SK-N-DZ (cell line): Measurements from ENCODE around the gene RGS19. TPM values are rescaled to one million over a fixed set of nuclear protein-coding genes. Genes with fewer than 3 reads are reported as not detected.
"Not testable (repeated sequence)": the region's sequence is repeated elsewhere in the genome, so short reads cannot be mapped to it uniquely, and the experiment has no call there.

ENCODE experiments used
- DNase-seq: peaks from one replicate; pipeline ENCODE4 v3.0.0-alpha.2; 2015; ENCODE audit warnings: low spot score
- polyA plus RNA-seq, 2 experiments: library from polyadenylated mRNA; depleted of rRNA; stranded (reverse); fragments of >200 nt; gene quantifications; 2 replicates each; pipeline ENCODE4 v1.2.3, GENCODE V29; 2014

The RGS19 gene, protein sequence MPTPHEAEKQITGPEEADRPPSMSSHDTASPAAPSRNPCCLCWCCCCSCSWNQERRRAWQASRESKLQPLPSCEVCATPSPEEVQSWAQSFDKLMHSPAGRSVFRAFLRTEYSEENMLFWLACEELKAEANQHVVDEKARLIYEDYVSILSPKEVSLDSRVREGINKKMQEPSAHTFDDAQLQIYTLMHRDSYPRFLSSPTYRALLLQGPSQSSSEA
- 30.3 and 30.4 TPM in 2 replicates for polyA plus RNA-seq (2014; cell fraction: cytosol; rRNA removed)
- polyA plus RNA-seq (2014; cell fraction: nucleus; rRNA removed): 28.4 and 31.8 TPM in 2 replicates

- DNase-seq: peak; percentile 73
These were observed at the start of gene RGS19 for GRCh38 chr20:64079273-64080012. TSS of gene RGS19 (minus strand) at chr20:64079518. CDS start at chr20:64076886, 2,632 bp downstream.

DNA sequence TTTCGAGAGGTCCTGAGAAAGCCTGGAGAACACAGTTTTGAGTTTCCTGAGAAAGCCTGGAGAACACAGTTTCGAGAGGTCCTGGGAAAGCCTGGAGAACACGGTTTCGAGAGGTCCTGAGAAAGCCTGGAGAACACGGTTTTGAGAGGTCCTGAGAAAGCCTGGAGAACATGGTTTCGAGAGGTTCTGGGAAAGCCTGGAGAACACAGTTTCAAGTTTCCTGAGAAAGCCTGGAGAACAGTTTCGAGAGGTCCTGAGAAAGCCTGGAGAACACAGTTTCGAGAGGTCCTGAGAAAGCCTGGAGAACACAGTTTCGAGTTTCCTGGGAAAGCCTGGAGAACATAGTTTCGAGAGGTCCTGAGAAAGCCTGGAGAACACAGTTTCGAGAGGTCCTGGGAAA lies 44.2 kb upstream of the RGS19 start:
- DNase-seq: not testable (repeated sequence)

- not testable (repeated sequence) for DNase-seq
These were observed 43.6 kb upstream of the RGS19 start for GRCh38 chr20:64122927-64123326.

- DNase-seq: no peak
These were observed 42.3 kb upstream of the RGS19 start for GRCh38 chr20:64121586-64121985.

DNA sequence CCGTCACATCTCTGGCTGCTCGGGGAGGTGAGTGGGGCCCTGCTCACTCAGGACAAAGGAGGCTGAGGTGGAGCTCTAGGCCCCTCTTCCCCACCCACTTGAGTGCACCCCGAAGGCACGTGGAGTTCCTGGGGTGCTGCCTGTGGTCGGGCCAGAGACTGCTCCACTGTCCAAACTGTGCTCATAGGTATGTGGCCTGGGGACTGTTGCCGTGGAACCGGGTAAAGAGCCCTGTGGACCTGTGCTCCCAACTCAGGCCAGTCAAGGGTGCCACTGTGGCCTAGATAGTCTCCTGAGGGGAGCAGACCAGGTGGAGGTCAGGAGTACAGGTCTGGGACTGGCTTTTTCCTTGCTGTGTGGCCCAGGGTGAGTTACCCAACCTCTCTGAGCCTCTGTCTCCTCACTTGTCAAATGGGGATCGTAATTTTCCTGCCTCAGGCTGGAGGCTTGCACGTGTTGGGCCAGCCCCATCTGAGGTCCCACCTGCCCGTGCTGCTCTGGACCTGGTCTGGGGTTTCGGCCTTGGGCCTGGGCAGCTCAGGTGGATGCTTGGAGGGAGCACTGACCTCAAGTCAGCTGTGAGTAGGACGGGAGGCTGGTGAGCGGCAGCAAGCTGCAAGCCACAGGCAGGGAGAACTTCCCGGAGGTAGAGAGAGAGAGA lies 40.5 kb upstream of the RGS19 start:
- DNase-seq: no peak

GRCh38 chr20:64119301-64119680 lies 40.0 kb upstream of the RGS19 start:
- DNase-seq: no peak

DNA sequence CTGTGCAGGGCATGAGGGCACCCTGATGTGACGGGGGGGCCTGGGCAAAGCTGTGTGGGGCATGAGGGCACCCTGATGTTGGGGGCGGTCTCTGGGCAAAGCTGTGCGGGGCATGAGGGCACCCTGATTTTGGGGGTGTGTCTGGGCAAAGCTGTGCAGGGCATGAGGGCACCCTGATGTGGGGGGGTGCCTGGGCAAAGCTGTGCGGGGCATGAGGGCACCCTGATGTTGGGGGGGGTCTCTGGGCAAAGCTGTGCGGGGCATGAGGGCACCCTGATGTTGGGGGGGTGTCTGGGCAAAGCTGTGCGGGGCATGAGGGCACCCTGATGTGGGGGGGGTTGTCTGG lies 38.1 kb upstream of the RGS19 start:
- DNase-seq: not testable (repeated sequence)

DNA sequence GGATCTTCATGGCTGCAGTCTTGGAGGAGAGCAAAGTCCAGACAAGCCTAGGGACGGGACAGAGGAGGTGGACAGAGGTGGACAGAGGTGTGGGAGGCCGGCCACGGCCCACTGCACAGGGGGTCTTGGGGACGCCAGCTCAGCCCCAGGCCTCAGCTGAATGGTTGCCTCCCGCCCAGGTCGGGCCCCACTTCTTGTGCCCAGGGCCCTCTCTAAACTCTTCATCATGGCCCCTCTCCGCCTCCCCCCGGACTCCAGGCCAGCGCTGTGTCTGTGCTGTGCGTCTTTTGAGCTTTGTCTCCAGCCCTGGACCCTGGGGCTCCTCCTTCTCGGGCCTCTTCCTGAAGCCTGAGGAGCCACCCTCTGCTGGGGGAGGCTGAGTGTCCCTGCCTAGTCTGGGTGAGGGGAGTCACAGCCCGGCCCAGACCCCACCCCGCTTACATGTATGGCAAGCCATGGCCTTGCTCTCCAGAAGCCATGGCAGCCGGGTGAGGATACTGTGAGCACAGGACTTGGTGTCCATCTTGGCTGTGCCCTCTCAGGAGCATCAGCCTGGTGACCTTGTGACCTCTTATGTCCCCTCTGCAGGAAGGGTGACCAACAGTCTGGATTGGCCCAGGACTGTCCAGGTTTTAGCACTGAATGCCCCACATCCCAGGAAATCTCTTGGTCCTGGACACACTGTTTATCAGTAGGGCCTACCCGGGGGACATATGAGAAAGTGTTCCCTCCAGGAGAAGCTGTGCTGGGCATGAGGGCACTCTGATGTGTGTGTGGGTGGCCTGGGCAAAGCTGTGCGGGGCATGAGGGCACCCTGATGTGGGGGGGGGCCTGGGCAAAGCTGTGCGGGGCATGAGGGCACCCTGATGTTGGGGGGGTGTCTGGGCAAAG lies 37.5 kb upstream of the RGS19 start:
- no peak for DNase-seq

- no peak for DNase-seq
These were observed 36.7 kb upstream of the RGS19 start for GRCh38 chr20:64116016-64116415.

DNA sequence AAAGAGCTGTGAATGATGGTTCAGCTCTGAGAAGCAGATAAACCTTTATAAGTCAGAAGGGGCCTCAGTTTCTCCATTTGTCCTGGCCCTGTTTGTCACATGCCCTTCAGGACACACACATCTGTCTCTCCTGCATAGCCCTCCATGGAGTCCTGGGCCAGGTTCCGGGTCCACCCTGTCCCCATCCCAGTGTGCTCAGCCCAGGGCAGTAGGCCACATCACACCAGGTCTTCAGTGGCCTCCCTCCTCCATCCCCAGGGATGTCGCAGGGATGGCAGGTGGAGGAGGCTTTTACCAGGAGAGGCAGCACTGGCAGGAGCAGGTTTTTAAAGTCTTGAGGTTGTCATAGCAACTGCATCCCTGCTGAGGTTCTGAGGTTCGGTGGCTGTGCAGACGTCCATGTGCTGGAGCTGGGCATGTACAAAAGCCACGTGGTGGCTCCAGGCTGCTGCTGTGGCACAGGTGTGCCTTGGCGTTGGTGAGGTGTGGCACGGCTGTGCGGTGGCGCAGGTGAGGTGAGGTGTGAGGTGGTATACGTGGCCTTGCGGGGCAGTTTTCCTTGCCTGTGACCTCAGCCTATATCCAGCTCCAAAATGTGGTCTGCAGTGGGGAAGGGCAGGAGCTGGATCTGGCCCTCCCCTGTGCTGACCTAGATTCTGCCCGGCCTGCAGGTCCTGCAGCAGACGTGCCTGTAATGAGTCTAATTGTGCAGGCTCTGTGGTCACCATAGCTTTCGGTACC lies 36.0 kb upstream of the RGS19 start:
- DNase-seq: peak; percentile 72

DNA sequence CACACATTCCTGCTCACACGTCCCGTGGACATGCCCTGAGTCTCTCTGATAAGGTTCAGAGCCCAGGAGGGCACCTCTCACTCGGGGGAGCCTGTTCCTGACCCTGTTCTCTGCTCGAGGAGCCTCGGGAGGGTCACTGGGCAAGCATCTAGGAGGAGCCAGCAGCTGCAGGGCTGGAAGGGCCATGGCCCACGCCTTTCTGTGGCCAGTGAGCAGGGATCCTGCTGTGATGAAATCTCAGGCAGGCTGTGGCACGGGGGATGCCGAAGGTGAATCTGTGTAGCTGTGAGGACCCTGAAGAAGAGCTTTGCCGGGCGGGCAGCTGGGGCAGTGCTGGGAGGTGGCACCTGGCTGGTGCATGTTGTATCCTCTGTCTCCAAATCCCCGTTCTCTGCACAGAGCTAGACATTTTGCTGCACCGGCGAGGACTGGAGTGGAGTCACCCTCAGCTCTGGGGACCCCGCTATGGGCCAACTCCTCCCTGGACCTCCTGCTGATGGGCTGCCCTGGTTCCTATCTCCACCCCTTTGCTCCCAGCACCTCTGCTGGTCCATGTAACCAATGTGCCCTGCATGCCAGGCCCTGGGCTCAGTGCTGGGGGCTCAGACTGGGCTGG lies 35.1 kb upstream of the RGS19 start:
- DNase-seq: no peak

- DNase-seq: no peak
These were observed 34.6 kb upstream of the RGS19 start for GRCh38 chr20:64113796-64114355.

DNA sequence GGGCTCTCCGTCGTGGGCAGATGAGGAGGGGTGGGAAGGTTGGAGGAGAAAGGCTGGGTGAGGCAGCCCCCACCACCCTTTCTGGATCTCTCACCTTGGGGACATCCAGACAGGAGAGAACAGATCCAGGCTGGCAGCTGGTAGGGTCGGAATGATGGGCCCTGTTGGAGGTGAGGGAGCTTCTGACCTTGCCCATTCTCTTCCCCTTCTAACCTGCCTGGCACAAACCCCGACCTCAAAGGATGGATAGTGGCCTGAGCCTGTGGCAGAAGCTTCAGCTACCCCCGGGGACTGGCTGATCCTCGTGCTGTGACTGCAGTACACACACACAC lies 34.1 kb upstream of the RGS19 start:
- no peak for DNase-seq

- no peak for DNase-seq
These were observed 33.5 kb upstream of the RGS19 start for GRCh38 chr20:64112691-64113443.

GRCh38 chr20:64111841-64112641 lies 32.7 kb upstream of the RGS19 start:
- DNase-seq: peak; percentile 93

DNA sequence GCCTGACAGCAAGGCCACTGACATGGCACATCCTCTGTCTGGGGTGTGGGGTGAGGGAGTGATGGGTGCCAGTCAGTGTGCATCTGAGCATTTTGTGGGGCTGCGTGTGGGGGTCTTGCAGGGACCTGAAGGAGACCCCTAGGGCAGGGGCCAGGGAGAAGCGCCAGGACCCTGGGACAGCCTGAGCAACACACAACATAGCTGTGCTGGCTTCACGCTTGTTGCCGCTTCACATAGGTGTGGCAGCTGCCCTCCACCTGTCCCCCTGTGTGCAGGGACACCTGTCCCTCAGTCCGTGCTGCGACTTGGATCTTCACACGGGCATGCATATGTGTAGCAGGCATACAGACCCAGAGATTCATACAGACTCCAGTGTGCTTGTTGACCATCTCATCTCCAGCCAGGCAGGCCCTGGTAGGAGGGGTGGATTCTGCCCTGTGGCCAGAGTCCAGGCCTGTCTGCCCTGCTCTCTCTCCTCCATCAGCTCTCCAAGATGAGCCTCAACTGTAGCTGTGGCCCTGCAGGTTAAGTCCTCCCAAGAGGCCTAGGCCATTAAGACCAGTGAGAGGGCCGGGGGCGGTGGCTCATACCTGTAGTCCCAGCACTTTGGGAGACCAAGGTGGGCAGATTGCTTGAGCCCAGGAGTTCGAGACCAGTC lies 31.2 kb upstream of the RGS19 start:
- no peak for DNase-seq

DNA sequence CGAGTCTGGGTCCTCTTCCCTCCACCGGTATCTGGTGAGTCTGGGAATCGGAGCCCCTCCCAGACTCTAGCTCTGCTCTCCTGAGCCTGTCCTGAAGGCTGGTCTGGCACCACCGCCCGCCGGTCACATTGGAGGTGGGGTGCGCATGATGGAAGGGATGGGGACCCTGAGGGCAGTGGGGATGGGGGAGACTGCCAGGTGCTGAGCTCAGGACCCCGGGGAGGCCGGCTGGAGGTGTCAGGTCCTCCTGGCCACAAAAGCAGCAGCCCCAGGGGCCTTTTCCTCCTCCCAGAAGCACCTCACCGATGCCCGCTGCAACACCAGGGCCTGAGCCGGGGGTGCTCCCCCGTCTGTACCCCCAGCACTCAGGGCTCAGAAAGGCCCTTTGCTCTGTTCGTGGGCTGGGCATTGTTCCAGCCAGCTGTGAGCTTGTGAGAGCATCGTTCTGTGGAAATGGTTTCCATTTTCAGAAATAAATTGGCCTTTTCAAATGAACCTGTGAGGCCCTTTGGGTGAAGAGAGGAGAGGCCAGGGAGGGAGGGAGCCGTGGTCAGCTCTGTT lies 30.6 kb upstream of the RGS19 start:
- no peak for DNase-seq
